ENCODE results near the gene CYP4F8.

- TF ChIP-seq POLR2A (IDR thresholded peaks at IDR 0.05) (no peak), CTCF (IDR thresholded peaks at IDR 0.05) (no peak)
Observed at GRCh38 chr19:15612342-15612741, 2.7 kb upstream of the CYP4F8 start.

All from Peyer's patch (tissue), 4 donors.